RPMI8226 (cell line): ENCODE data around the gene LRGUK.
A peak's percentile ranks its signal among the peaks of the same experiment; 100 is the strongest.
"Not testable (repeated sequence)": the region's sequence is repeated elsewhere in the genome, so short reads cannot be mapped to it uniquely, and the experiment has no call there.

Source experiments
- DNase-seq: peaks from one replicate; pipeline ENCODE4 v3.0.0-alpha.2; 2015

LRGUK gene

GRCh38 chr7:134248196-134248595 lies 121.1 kb downstream of the LRGUK start:
- no peak for DNase-seq

DNA sequence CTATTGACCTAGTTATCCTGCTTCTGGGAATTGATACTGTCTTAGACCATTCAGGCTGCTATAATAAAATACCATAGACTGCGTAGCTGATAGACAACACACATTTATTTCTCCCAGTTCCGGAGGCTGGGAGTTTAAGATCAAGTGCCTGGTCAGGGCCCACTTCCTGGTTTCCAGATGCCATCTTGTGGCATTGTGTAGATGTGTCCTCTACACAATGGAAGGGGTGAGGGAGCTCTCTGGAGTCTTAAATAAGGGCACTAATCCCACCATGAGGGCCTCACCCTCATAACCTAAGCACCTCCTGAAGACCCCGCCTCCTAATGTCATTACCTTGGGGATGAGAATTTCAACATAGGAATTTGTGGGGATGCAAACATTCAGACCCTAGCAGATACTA lies 127.2 kb downstream of the LRGUK start:
- DNase-seq = peak; percentile 36

GRCh38 chr7:134255814-134256213 lies 128.7 kb downstream of the LRGUK start:
- DNase-seq = no peak

DNA sequence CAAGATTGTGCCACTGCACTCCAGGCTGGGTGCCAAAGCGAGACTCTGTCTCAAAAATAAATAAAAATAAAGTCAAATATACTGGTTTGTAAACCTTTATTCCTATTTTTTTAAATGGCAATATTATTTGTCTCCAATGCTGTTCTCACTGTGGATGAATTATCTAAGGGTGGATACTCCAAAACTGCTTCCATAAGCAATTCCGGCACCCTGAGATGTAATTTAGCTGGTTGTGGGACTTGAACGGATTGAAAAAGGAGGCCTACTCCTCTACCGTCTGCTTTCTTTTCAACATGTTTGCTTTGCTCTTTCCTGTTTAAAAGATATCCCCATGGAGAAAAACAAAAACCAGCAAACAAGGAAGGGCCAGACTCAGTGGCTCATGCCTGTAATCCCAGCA lies 135.2 kb downstream of the LRGUK start:
- no peak for DNase-seq

- DNase-seq = no peak
These were observed 149.8 kb downstream of the LRGUK start for GRCh38 chr7:134276951-134277350.

GRCh38 chr7:134278502-134279153 lies 151.5 kb downstream of the LRGUK start:
- DNase-seq = no peak

DNA sequence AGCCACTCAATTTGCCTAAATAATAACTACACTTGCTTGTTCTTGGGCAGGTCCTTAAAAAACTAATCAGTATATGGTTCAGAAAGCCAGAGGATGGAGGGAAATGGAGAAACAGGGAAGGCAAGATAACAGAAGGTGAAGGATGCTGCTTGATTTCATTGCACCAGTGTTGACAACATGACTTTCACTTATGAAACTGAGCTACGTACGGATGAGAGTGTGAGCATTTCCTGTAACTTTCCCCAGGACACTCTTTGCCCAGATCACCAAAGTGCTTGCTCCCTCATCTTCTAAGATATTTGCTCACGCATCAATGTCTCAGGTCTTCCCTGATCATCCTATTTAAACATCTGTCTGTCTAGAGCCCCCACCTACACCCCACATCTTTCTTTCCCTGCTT lies 152.2 kb downstream of the LRGUK start:
- DNase-seq = no peak

DNA sequence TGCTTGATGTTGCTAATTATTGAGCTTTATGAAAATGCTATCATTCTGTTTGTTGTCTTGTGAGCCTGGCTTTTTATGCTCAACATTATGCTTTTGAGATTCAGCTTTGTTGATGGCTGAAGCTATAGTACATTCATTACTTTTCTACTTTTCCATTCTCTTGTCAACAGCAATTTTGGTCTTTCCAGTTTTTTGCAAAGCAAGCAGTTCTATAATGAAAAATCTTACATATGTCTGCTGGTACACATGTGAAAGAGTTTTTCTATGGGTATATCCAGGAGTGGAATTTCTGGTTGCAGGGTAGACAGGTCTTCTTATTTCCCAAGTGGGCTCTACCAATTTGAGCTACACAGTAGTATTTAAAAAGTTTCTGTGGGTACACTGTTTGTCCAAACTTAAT lies 152.8 kb downstream of the LRGUK start:
- no peak for DNase-seq

- no peak for DNase-seq
These were observed 153.4 kb downstream of the LRGUK start for GRCh38 chr7:134280508-134280907.

GRCh38 chr7:134284011-134284410 lies 156.9 kb downstream of the LRGUK start:
- DNase-seq = no peak

GRCh38 chr7:134284952-134285351 lies 157.8 kb downstream of the LRGUK start:
- DNase-seq = no peak

DNA sequence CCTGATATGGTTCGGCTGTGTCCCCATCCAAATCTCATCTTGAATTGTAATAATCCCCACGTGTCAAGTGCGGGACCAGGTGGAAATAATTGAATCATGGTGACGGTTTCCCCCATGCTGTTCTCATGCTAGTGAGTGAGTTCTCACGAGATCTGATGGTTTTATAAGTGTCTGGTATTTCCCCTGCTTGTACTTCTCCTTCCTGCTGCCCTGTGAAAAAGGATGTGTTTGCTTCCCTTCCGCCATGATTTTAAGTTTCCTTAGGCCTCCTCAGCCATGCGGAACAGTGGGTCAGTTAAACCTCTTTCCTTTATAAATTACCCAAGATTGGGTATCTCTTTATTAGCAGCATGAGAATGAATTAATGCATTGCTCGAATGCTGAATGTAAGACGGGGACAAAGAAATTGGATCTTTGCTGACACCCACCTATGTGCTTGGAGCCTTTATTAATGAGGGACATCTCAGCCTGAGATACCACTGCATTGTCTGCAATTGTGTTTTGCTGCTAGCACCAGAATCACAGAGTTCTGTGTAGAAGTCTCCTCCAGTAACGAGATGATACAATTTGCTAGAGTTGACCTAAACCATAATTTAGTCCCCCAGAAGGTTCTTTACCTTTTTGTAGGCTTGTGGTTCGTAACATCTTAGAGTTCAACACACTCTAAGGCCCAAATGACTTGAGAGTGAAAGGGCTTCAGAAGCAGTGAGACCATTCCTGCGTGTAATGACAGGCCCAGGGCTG lies 160.9 kb downstream of the LRGUK start:
- DNase-seq = no peak

DNA sequence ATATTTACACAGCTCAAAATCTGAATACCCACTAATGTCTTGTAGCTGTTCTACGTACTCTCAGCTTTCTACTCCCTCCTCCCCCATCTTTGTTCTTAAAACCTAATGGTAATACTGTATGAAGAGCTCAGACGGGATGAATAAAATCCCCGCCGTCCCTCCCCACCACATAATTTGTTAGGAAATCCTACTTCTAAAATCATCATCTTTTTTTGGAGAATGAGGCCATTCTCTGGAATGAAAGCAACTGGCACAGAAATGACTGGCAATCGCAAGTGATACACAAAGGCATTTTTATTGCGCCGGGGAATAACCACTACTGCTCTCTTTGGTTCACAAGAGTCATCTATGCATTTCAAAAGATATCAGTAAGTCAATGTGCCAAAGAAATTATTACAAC lies 162.3 kb downstream of the LRGUK start:
- DNase-seq = no peak

DNA sequence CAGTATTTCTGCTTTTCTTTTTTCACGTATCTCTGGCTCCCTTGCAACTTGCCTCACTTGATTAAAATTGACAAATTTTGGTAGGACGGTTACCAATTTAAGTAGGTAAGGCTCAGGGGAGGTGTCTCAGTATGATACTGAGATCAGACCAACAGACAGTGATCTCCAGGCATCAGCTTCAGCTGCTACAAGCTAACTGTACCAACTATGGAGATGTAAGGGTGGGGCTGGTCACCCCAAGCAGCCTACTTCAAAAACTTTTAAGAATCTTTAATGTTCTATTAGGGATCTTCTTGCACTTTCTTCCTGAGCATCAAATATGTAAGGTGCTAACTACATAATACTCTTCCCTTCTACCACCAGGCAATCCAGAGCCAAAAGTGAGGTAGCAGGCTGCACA lies 162.7 kb downstream of the LRGUK start:
- no peak for DNase-seq

DNA sequence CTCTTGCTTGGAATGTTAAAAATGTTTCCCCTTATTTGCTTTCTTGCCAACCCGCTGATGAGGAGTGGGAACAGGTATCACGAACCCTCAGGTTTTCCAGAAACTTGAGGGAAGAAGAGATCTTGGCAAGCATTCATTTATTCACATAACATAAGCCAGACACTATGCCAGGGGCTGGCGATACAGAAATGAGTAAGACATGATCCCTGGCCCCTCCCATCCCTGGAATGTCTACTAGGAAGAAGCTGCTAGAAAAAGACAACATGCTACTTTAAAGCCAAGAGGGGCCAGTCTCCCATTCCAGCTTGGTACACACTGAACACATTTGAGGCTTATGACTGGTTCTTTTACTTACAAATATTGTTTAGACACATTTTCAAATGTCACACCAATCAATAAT lies 163.1 kb downstream of the LRGUK start:
- DNase-seq = no peak

- peak; percentile 83 for DNase-seq
These were observed 166.0 kb downstream of the LRGUK start for GRCh38 chr7:134293002-134293740.

DNA sequence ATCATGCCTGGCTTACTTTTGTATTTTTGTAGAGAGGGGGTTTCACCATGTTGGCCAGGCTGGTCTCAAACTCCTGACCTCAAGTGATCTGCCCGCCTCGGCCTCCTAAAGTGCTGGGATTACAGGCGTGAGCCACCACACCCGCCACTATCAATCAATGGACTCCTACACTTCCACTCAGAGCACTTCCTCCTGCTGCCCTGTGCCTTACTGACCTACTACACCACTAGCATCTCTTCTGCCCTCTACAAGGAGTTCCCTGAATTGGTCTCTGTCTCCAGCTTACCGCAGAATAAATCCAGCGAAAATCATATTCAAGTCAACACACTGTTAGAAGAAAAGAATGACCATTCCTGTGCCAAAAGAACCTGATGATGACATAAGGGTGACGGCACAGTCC lies 168.8 kb downstream of the LRGUK start:
- not testable (repeated sequence) for DNase-seq

DNA sequence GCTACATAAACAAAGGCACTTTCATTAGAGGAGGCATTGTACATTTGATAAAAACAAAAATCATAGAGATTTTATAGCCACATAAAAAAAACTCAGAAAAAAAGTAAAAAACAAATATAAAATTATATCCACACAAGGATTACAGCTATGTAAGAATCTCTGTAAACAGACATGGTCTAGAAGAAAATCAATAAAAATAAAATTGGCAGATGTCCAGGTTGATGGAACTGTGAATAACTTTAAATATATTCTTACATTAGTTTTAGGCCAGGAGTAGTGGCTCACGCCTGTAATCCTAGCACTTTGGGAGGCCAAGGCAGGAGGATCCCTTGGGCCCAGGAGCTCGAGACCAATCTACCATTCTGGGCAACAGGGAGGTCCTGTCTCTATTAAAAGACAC lies 170.3 kb downstream of the LRGUK start:
- DNase-seq = no peak

DNA sequence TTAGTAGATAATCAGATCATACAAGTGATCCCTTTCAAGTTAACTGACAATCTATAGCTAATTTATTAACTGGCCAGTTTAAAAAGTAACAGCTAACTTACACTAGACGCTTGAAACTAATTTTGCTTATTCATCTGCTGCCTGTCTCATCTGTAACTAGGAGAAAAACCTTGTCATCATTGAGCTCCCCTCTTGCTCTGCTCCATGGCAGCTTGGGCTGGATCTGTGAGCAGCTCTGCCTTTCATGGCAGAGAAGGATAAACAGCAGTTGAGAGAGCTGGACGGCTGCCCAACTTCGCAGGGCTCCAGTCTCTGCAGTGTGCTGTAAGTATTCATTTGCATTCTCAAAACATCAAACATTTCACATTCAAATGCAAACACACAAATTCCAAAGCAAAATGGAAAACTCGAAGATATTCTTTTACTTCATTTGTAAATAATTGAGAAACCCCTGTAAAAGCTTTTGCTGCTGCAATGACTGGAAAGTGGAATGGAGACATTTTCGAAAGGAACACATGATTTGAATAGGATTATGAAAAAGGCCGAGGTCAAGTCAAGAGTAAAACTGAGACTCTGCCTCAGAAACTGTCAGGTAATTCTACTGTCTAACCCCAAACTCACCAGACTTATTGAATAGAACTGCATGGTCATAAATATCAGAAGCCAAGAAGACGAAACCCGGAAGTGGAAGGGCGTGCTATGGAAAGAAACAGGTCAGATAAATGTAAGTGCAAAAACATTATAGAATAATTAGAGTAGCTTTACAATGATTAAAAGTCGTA lies 172.0 kb downstream of the LRGUK start:
- no peak for DNase-seq

GRCh38 chr7:134300988-134301387 lies 173.8 kb downstream of the LRGUK start:
- DNase-seq = no peak

GRCh38 chr7:134301592-134301991 lies 174.5 kb downstream of the LRGUK start:
- DNase-seq = no peak

GRCh38 chr7:134302120-134302519 lies 175.0 kb downstream of the LRGUK start:
- DNase-seq = no peak

GRCh38 chr7:134307320-134307719 lies 180.2 kb downstream of the LRGUK start:
- DNase-seq = no peak
